ENCODE data around the gene GGT7.
"Not testable (repeated sequence)": the region's sequence is repeated elsewhere in the genome, so short reads cannot be mapped to it uniquely, and the experiment has no call there.

GGT7 gene

GRCh38 chr20:34881689-34882088, 9.0 kb upstream of the GGT7 start:
- DNase-seq (ENCODE audit: low read depth): no peak

DNA sequence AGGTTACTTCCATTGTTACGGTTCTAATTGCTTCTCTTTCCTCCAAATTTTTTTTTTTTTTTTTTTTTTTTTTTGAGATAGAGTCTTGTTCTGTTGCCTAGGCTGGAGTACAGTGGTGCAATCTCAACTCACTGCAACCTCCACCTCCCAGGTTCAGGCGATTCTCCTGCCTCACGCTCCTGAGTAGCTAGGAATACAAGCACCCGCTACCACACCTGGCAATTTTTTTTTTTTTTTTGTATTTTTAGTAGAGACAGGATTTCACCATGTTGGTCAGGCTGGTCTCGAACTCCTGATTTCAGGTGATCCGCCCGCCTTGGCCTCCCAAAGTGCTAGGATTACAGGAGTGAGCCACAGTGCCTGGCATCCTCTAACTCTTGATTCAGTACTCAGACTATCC, 8.3 kb upstream of the GGT7 start:
- not testable (repeated sequence) for DNase-seq (ENCODE audit: low read depth)

GRCh38 chr20:34880215-34880850, 7.7 kb upstream of the GGT7 start:
- DNase-seq (ENCODE audit: low read depth): no peak

- DNase-seq (ENCODE audit: low read depth): no peak
These were observed 4.0 kb upstream of the GGT7 start, which contains the start of gene ACSS2 for GRCh38 chr20:34876406-34877282. Gene ACSS2 (plus strand): TSS chr20:34876612. CDS start chr20:34876646, 34 bp downstream.

DNA sequence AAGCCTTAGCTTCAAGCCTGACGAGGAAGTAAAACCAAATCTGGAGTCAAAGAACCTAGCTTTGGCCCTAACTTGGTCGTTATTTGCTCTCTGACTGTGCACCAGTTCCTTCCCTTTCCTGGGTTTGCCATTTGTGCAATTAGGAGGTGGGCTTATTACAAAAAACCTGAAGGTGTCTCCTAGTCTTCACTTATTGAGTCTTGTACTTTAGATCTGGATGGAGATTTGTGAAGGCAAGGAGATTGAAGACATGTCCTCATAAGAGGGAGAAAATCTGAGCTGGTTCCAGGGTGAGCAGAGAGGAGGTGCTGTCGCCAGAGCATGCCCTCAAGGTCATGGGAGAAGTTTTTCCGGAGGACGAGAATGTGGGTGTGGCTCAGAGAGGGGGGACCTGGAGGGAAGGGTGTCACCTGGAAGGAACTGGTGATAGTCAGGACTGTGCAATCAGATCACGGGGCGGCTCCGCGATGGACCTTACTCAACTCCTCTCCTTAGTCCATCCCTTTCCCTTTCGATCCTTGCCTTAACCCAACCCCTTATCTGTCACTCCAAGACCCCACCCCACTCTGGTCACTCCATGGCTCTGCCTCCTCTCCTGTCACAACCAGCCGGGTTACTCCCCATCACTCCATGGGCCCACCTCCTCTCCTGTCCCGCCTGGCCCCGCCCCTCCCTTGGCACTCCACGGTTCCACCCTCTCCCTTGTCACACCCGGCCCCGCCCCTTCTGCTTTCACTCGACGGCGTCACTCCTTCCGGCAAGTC, 3.2 kb upstream of the GGT7 start:
- DNase-seq (ENCODE audit: low read depth): peak; percentile 87

GRCh38 chr20:34874094-34874654, 1.5 kb upstream of the GGT7 start:
- DNase-seq (ENCODE audit: low read depth): peak; percentile 18

- no peak for DNase-seq (ENCODE audit: low read depth)
These were observed 982 bp upstream of the GGT7 start for GRCh38 chr20:34873583-34874093.

- DNase-seq (ENCODE audit: low read depth): no peak
These were observed 562 bp downstream of the GGT7 start for GRCh38 chr20:34871966-34872621.

GRCh38 chr20:34871320-34871926, 1.2 kb downstream of the GGT7 start:
- no peak for DNase-seq (ENCODE audit: low read depth)

DNA sequence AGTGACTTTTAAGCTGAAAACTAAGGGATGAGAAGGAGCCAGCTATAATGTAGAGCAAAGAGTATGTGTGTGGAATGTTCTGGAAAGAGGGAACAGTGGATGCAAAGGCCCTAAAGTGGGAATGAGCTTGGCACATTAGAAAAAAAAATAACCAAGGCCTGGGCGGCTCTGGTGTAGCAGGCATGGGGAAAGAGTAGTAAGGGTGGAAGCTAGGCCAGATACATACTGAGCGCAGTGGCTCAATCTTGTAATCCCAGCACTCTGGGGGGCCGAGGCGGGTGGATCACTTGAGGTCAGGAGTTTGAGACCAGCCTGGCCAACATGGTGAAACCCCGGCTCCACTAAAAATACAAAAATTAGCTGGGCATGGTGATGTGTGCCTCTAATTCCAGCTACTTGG, 8.4 kb downstream of the GGT7 start:
- no peak for DNase-seq (ENCODE audit: low read depth)

DNA sequence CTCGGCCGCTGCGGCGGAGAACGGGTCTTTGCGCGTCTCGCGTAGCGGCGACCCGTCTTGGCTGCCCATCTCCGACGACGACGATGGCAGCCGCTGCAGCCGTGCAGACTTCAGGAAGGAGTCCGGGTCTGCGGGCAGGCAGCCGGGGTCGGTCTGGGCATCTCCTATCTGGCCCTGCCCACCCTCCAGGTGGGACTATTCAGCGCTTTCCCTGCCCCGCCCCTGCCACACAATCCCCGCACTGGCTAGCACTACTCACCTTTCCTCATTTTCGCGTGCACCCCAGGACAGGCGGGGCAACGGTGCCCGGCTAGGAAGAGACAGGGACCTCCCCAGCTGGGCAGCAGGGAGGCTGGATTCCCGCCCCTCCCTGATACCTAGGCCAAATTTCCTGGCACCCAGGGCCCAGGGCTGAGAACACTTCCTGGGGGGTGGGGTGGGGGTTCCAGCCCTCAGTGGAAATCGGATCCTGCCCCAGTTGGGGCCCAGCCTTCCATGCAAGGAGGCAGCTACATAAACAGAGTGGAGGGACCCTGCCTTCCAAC, 9.2 kb downstream of the GGT7 start:
- no peak for DNase-seq (ENCODE audit: low read depth)

DNA sequence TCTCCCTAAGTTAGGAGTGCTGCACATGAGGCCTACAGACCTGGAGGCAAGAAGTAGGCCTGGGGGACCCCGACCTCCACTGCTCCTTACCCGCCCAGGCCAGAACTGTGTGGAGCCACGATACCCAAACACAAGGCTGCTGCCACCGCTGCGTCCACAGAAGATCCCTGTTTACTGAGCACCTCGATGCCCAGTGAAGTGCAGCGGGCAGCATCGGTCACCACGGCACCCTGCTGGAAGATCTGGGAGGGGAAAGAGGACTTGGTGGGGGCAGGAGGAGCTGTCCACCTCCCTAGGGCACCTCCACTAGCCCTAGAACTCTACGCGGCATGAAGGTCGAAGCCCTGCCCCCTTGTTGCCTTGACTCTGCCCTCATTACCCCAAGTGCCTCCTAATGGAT, 9.9 kb downstream of the GGT7 start:
- DNase-seq (ENCODE audit: low read depth): no peak

DNA sequence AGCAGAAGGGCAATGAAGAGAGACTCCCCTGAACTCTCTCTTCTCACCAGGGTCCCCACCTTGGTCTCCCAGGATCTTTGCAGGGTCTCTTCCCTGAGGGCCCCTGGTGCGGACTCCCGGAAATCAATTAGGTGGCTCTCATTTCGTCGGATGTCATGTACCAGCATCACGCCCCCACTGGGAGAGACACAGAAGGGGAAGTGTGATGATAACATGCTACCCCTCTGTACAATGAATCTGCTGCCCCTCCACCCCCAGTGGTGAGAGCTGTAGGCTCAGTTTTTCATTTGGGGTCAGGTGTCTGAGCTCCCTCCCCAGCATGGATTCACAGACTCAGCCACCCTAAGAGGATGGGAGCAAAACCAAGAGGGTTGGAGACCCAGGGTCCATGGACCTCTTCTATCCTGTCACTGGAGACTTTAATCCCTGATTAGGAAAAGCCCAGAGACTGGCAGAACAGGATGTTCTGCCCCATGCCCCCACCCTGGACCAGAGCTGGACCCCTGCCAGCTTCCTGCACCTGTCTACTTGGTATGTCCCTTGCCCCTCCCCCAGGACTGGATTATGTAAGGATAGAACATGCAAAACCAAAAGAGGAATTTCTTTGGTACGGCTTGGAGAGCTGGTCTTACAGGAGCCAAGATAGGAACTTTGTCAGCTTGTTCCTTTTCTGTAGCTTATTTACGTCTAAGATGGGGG, 11.1 kb downstream of the GGT7 start:
- no peak for DNase-seq (ENCODE audit: low read depth)

DNA sequence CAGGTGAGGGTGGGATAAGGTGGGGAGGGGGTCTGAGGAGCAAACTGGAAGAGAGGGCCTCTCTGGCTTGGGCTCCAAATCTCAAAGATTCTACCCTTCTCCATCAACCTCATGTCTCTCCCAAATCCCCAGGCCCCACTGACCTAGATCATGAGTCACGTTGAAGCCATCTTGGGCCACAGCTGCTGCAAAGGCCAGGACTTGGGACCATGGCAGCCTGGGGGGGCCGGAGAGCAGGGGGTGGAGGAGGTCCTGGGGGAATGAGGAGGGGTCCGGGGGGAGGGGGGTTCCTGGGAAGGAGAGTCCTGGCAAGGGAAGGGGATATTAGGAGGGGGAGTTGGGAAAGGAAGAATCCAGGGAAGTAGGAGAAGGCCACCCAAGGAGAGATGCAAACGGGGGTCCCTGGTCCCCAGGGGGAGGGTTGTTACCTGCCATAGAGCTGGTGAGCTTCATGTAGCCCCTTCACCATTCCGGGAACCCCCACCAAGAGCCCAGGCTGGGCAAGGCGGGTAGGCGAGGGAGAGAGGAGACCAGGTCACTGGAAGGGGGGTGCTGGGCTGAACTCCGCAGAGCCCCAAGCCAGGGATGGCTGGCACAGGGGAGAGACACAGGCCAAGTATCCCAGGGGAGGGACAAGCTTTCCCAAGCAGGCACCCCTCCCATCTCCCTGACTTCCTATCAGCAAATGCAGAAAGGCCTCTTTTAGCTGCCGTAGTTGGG, 12.7 kb downstream of the GGT7 start:
- no peak for DNase-seq (ENCODE audit: low read depth)

DNA sequence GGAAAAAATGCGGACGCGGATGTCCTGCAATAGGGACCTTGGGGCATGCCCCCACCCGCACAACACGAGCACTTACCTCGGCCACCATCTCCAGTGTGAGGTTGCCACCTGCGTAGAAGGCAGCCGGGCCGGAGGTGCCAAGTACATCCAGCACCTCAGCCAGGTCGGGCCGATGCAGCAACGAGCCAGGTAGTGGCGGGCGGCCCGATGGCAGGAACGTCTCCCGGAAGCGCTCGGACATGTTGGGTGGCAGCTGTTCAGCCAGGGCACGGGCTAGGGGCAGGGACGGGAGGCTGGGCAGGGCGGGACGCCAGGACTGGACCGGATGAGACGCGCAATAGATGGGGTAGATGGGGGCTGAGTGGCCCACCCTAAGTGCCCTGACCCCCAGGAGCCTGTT, 13.3 kb downstream of the GGT7 start:
- no peak for DNase-seq (ENCODE audit: low read depth)

- DNase-seq (ENCODE audit: low read depth): no peak
These were observed 20.4 kb downstream of the GGT7 start for GRCh38 chr20:34852298-34852697.

GRCh38 chr20:34850969-34851368, 21.7 kb downstream of the GGT7 start:
- DNase-seq (ENCODE audit: low read depth): no peak

GRCh38 chr20:34849778-34850177, 22.9 kb downstream of the GGT7 start:
- DNase-seq (ENCODE audit: low read depth): no peak

DNA sequence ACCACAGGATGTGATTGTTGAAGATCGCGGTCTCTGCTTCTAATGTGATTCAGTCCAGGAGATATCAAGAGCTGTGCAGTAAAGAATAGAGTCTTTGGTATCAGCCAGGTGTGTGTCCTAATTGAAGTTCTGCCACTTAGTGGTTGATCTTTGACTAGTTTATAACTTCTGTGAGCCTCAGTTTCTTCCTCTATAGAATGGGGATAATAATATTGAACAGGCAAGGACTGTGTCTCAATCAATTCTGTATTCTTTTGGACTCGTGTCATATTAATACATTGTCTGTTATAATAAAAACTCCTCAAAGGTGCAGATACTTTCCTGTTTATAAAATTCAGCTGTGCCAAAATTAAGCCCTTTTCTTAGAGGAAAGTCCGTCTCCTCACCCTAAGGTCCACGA, 24.1 kb downstream of the GGT7 start:
- no peak for DNase-seq (ENCODE audit: low read depth)

- DNase-seq (ENCODE audit: low read depth): no peak
These were observed 29.2 kb downstream of the GGT7 start for GRCh38 chr20:34843421-34843820.
